ENCODE measurements around the gene TREM1.

- TF ChIP-seq CTCF (IDR thresholded peaks at IDR 0.05) (no peak), POLR2A (IDR thresholded peaks at IDR 0.05) (no peak)
Observed at GRCh38 chr6:41229721-41230120, 56.8 kb downstream of the TREM1 start.
